Endothelial cell of umbilical vein (primary cell): ENCODE data around the gene SMIM36. TPM values are rescaled to one million over a fixed set of nuclear protein-coding genes. Genes with fewer than 3 reads are reported as not detected.

Source experiments
- BruUV-seq: library from RNA; stranded (reverse); fragments of 400-500 nt; replicated peaks from 2 replicates; lab custom pipeline; 2021; lab: Mats Ljungman, UMichigan
- CTCF ChIA-PET: fragments of 300-600, 350-600 bp; sonication (Branson Sonifier 250); formaldehyde crosslinking; loops from one replicate; lab custom pipeline; 2021; ENCODE audit warnings: antibody characterized with exemption, inconsistent platforms; lab: Charles Lee
- POLR2A ChIA-PET: fragments of 300-600, 350-600 bp; sonication (Branson Sonifier 250); formaldehyde crosslinking; loops from one replicate; lab custom pipeline; 2021; ENCODE audit warnings: antibody characterized with exemption, inconsistent platforms; lab: Charles Lee
- DNase-seq: peaks from one replicate; pipeline ENCODE4 v3.0.0-alpha.2; 2011; ENCODE audit warnings: low read depth, low spot score
- FAIRE-seq: peaks from 2 replicates; lab custom pipeline; 2011; peaks lifted over from hg19 to GRCh38; lab: Jason Lieb, UNC
- H2AFZ ChIP-seq: 2 replicates; pipeline ENCODE4 v1.6.0; 2012; ENCODE audit warnings: low read depth, low read length, control low read depth, inconsistent platforms
- H3K27ac ChIP-seq: 2 replicates; pipeline ENCODE4 v1.5.1; 2011; ENCODE audit warnings: low read depth, mild to moderate bottlenecking, control low read depth, low read length, moderate library complexity; ENCODE audit not compliant: insufficient read depth
- H3K27me3 ChIP-seq, 2 experiments: 2 replicates each; pipeline versions ENCODE4 v1.6.0 to v1.6.1; 2011; ENCODE audit warnings: low read length in 2 of 2, mixed read lengths in 1 of 2; ENCODE audit not compliant: control insufficient read depth in 2 of 2, insufficient read depth in 2 of 2
- H3K36me3 ChIP-seq, 2 experiments: 2 replicates in 1 of 2; 3 replicates in 1 of 2; pipeline ENCODE4 v1.5.1; 2011; ENCODE audit warnings: low read length in 2 of 2, mild to moderate bottlenecking in 1 of 2, moderate library complexity in 1 of 2; ENCODE audit not compliant: control insufficient read depth in 2 of 2, insufficient read depth in 2 of 2; ENCODE audit errors: extremely low read depth in 1 of 2
- H3K4me1 ChIP-seq: 3 replicates; pipeline ENCODE4 v1.5.1; 2011; ENCODE audit warnings: mild to moderate bottlenecking, low read length; ENCODE audit not compliant: control insufficient read depth, insufficient read depth; ENCODE audit errors: extremely low read depth
- H3K4me2 ChIP-seq: 2 replicates; pipeline ENCODE4 v1.6.1; 2011; ENCODE audit warnings: low read length, control low read depth, mixed read lengths; ENCODE audit not compliant: insufficient read depth
- H3K4me3 ChIP-seq, 3 experiments: fragments of 200-600 bp in 1 of 3; sonication (generic), shearing (Covaris generic) in 1 of 3; replicated peaks in 1 of 3; 2 replicates each; pipeline ENCODE4 v1.5.1; 2011 to 2016; ENCODE audit warnings: control low read depth in 3 of 3, low read length in 3 of 3, mild to moderate bottlenecking in 2 of 3, inconsistent platforms in 1 of 3, low read depth in 1 of 3, moderate library complexity in 1 of 3; ENCODE audit not compliant: insufficient read depth in 1 of 3
- H3K79me2 ChIP-seq: 2 replicates; pipeline ENCODE4 v1.6.0; 2012; ENCODE audit warnings: low read length, inconsistent platforms; ENCODE audit not compliant: control insufficient read depth, insufficient read depth
- H3K9ac ChIP-seq: replicated peaks from 2 replicates; pipeline ENCODE3; 2011; ENCODE audit warnings: low read length, control low read depth; ENCODE audit not compliant: insufficient read depth; ENCODE audit errors: extremely low read depth
- H3K9me1 ChIP-seq: replicated peaks from 3 replicates; pipeline ENCODE4 v1.6.0; 2011; ENCODE audit warnings: mild to moderate bottlenecking, low read length; ENCODE audit not compliant: control insufficient read depth, insufficient read depth; ENCODE audit errors: extremely low read depth
- H3K9me3 ChIP-seq: replicated peaks from 2 replicates; pipeline ENCODE4 v1.5.1; 2012; ENCODE audit warnings: low read length, inconsistent platforms; ENCODE audit not compliant: control insufficient read depth, insufficient read depth
- H4K20me1 ChIP-seq: replicated peaks from 2 replicates; pipeline ENCODE3; 2011; ENCODE audit warnings: mild to moderate bottlenecking, low read length; ENCODE audit not compliant: control insufficient read depth, insufficient read depth; ENCODE audit errors: extremely low read depth
- EZH2 ChIP-seq: IDR thresholded peaks from 2 replicates; pipeline ENCODE4 v1.6.1; 2012; ENCODE audit warnings: borderline replicate concordance, low read depth, mild to moderate bottlenecking, moderate library complexity, low read length, inconsistent platforms; ENCODE audit not compliant: severe bottlenecking
- FOS ChIP-seq: IDR thresholded peaks from 2 replicates; pipeline ENCODE4 v1.6.1; 2011; ENCODE audit warnings: mild to moderate bottlenecking, low read length, moderate library complexity, borderline replicate concordance; ENCODE audit not compliant: insufficient read depth
- GATA2 ChIP-seq: IDR thresholded peaks from 2 replicates; pipeline ENCODE4 v1.7.0; 2011; ENCODE audit warnings: low read depth, mild to moderate bottlenecking, moderate library complexity, mixed read lengths, low read length; ENCODE audit not compliant: insufficient read length, insufficient read depth
- JUN ChIP-seq: IDR thresholded peaks from 2 replicates; pipeline ENCODE4 v1.6.1; 2011; ENCODE audit warnings: borderline replicate concordance, low read depth; ENCODE audit not compliant: insufficient read length, insufficient read depth
- MAX ChIP-seq: IDR thresholded peaks from 2 replicates; pipeline ENCODE4 v1.6.1; 2011; ENCODE audit not compliant: insufficient read depth, insufficient read length
- MYC ChIP-seq: IDR thresholded peaks from one replicate; pipeline ENCODE4 v1.6.1; 2011; ENCODE audit warnings: mild to moderate bottlenecking, low read depth, low read length
- POLR2A ChIP-seq: IDR thresholded peaks from 2 replicates; pipeline ENCODE4 v1.6.1; 2012; ENCODE audit warnings: low read depth, mild to moderate bottlenecking, control low read depth, low read length
- POLR2AphosphoS5 ChIP-seq: IDR thresholded peaks from 2 replicates; pipeline ENCODE4 v1.6.1; 2012; ENCODE audit warnings: low read depth, mild to moderate bottlenecking, control low read depth, low read length, moderate library complexity; ENCODE audit not compliant: insufficient read depth
- dilution Hi-C: fragments of 300-500 bp; cut with MboI; formaldehyde crosslinking; loops from one replicate; pipeline ENCODE4 v1.15.0; 2019; ENCODE audit warnings: low sequenced_read_pairs; ENCODE audit not compliant: extremely low pct_ligation_motif_present
- intact Hi-C: fragments of 100-400 bp; cut with micrococcal nuclease; formaldehyde crosslinking; loops from one replicate; pipeline ENCODE4 v1.10.0; 2022
- polyA plus RNA-seq, 4 experiments: library from polyadenylated mRNA; depleted of rRNA in 3 of 4; stranded (reverse) in 3 of 4; unstranded in 1 of 4; fragments of >200 nt; gene quantifications; 2 replicates each; pipeline versions ENCODE4 v1.2.1 to v1.2.3, GENCODE V29; 2011 to 2012; ENCODE audit warnings: missing spikeins in 1 of 4
- total RNA-seq: library from RNA; stranded (reverse); gene quantifications from 2 replicates; pipeline ENCODE4 v1.2.3, GENCODE V29; 2021
- TF ChIP-seq, protein P1 (sequence below), 2 donors: IDR thresholded peaks; 1 replicate in 1 of 2; 2 replicates in 1 of 2; pipeline ENCODE4 v1.5.1; 2011; ENCODE audit warnings: low read length in 2 of 2, mild to moderate bottlenecking in 2 of 2, moderate library complexity in 2 of 2, control low read depth in 1 of 2, inconsistent platforms in 1 of 2, low read depth in 1 of 2; ENCODE audit not compliant: insufficient read depth in 1 of 2; ENCODE audit errors: extremely low read depth in 1 of 2

Gene SMIM36
- total and polyA plus RNA-seq, 2 donors (not counting 3 experiments of a cell fraction or from before 2014, with no cell fraction given): not detected

DNA sequence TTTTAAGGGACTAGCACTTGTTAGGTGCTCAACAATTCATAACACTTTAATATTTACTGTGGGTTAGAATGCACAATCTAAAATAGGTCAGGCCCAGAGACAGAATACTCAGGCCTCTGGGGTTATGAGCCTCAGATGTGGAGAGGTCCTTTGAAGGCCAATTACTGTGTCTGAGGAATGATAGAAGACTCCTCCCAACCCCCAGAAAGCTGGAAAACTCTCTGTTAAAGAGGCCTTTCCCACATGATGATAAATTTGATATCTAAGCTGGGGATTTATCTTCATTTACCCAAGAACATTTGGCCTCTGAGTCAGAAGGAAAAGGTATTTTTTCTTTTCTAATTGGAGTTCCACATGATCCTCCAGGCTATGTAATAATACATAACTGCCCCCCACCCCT lies 48.5 kb downstream of the SMIM36 start:
- DNase-seq (no peak), FAIRE-seq (no peak)
- no peaks in the 10 kb centered on the region for H3K79me2 ChIP-seq
- no peaks in the 10 kb centered on the region for H3K36me3 ChIP-seq
- H3K9me1 ChIP-seq: no peaks in the 10 kb centered on the region
- dilution Hi-C loops (no loop called here), intact Hi-C loops (no loop called here)
- ChIA-PET CTCF (no interaction called here), POLR2A (no interaction called here)
- no peaks in the 10 kb centered on the region for H3K27me3 ChIP-seq
- no peaks in the 10 kb centered on the region for H4K20me1 ChIP-seq
- no peaks in the 10 kb centered on the region for H3K4me1 ChIP-seq
- no peak overlapping the region for H3K4me2 ChIP-seq
- TF ChIP-seq MAX (no peak), POLR2AphosphoS5 (no peak), FOS (no peak), EZH2 (no peak), POLR2A (no peak), GATA2 (no peak), JUN (no peak), MYC (no peak)
- TF ChIP-seq, protein P1, sequence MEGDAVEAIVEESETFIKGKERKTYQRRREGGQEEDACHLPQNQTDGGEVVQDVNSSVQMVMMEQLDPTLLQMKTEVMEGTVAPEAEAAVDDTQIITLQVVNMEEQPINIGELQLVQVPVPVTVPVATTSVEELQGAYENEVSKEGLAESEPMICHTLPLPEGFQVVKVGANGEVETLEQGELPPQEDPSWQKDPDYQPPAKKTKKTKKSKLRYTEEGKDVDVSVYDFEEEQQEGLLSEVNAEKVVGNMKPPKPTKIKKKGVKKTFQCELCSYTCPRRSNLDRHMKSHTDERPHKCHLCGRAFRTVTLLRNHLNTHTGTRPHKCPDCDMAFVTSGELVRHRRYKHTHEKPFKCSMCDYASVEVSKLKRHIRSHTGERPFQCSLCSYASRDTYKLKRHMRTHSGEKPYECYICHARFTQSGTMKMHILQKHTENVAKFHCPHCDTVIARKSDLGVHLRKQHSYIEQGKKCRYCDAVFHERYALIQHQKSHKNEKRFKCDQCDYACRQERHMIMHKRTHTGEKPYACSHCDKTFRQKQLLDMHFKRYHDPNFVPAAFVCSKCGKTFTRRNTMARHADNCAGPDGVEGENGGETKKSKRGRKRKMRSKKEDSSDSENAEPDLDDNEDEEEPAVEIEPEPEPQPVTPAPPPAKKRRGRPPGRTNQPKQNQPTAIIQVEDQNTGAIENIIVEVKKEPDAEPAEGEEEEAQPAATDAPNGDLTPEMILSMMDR (IDR thresholded peaks at IDR 0.05; ENCODE audit: extremely low read depth in 1 of 2, insufficient read depth in 1 of 2, low read depth in 1 of 2, low read length in 2 of 2): no peak
- H3K9me3 ChIP-seq: no peaks in the 10 kb centered on the region
- H2AFZ ChIP-seq: no peak overlapping the region
- H3K4me3 ChIP-seq: no peak overlapping the region
- no TSS peak for BruUV-seq
- no peak overlapping the region for H3K27ac ChIP-seq
- no peak overlapping the region for H3K9ac ChIP-seq
